ENCODE measurements around the gene GLB1L. TPM values are rescaled to one million over a fixed set of nuclear protein-coding genes. Genes with fewer than 3 reads are reported as not detected.

Gene GLB1L
- total RNA-seq, 1 experiment from 2014 or later: 6.1 TPM

- no peak for TF ChIP-seq ATF6 (CRISPR knock-in tag; IDR thresholded peaks at IDR 0.05)
- no peak for TF ChIP-seq ETV6 (CRISPR knock-in tag; IDR thresholded peaks at IDR 0.05)
- TF ChIP-seq NR1H2 (CRISPR knock-in tag; IDR thresholded peaks at IDR 0.05): no peak
- TF ChIP-seq ZNF263 (CRISPR knock-in tag; IDR thresholded peaks at IDR 0.05; ENCODE audit: low read depth): no peak
- no peak for TF ChIP-seq FOXJ3 (CRISPR knock-in tag; IDR thresholded peaks at IDR 0.05; ENCODE audit: borderline replicate concordance)
These were observed 21.6 kb upstream of the GLB1L start (continued) for GRCh38 chr2:219266886-219267285.

- Mint-ChIP-seq H3K4me3 (no peak overlapping the region), H3K4me1 (no peaks in the 10 kb centered on the region), H3K27me3 (ENCODE audit: low read depth) (peaks cover 48% of the 10 kb centered on the region), H3K27ac (no peak overlapping the region), H3K36me3 (no peaks in the 10 kb centered on the region), H3K9me3 (no peaks in the 10 kb centered on the region)
- ChIA-PET POLR2A (no interaction called here), CTCF (interaction anchor here (0.8 to 2.5 kb wide), 4 partner anchors 8 to 33 kb away, joined by 3 to 13 read pairs (median 4); no protein-coding TSS in a partner anchor)
- DNase-seq (ENCODE audit: low spot score): no peak
- TF ChIP-seq, protein P1, sequence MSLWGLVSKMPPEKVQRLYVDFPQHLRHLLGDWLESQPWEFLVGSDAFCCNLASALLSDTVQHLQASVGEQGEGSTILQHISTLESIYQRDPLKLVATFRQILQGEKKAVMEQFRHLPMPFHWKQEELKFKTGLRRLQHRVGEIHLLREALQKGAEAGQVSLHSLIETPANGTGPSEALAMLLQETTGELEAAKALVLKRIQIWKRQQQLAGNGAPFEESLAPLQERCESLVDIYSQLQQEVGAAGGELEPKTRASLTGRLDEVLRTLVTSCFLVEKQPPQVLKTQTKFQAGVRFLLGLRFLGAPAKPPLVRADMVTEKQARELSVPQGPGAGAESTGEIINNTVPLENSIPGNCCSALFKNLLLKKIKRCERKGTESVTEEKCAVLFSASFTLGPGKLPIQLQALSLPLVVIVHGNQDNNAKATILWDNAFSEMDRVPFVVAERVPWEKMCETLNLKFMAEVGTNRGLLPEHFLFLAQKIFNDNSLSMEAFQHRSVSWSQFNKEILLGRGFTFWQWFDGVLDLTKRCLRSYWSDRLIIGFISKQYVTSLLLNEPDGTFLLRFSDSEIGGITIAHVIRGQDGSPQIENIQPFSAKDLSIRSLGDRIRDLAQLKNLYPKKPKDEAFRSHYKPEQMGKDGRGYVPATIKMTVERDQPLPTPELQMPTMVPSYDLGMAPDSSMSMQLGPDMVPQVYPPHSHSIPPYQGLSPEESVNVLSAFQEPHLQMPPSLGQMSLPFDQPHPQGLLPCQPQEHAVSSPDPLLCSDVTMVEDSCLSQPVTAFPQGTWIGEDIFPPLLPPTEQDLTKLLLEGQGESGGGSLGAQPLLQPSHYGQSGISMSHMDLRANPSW (CRISPR knock-in tag; conservative IDR thresholded peaks at IDR 0.05; ENCODE audit: low read depth): no peak
- no peak for ATAC-seq
These were observed 21.0 kb upstream of the GLB1L start for GRCh38 chr2:219266232-219266631.

DNA sequence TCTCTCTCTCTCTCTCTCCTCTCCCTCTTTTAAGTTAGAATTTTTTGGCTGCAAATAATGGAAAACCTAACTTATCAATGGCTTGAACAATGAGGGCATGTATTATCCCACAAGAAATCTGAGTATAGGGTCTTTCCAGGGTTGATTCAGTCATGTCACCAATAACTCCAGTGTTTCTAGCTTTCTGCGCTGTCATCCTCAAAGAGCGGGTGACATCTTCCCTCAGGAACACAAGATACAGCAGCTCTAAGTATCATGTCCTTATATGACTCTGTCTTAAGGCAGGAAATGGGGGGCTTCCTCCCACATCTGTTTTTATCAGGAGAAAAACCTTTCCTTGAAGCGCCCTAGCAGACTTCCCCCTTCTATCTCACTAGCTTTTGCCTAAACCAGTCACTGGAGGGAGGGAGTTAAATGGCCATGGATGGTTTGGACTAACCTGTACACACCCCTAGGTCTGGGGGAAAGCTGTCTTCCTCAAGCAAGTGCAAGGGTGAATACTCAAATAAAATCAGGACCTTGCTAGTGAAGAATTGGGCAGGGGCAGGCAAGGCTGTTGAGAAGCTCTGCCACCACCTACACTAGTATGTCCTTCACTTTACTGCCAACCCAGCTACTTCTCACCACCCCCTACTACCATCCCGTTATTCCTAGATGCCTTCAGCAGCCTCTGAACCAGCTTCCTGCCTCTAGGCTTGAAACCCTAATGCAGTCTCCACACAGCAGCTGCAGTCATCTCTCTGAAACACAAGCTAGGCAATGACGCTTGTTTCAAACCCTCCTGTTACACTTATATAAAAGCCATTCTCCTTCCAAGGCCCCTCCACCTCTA, 16.0 kb upstream of the GLB1L start:
- ATAC-seq (no peak), DNase-seq (ENCODE audit: low spot score) (no peak)
- Mint-ChIP-seq H3K4me1 (no peaks in the 10 kb centered on the region), H3K36me3 (no peaks in the 10 kb centered on the region), H3K9me3 (no peaks in the 10 kb centered on the region), H3K27me3 (ENCODE audit: low read depth) (peaks cover 56% of the 10 kb centered on the region), H3K4me3 (no peak overlapping the region), H3K27ac (no peak overlapping the region)
- CTCF ChIA-PET: interaction anchor here (0.9 to 1.9 kb wide), 6 partner anchors 12 to 231 kb away, joined by 3 to 12 read pairs (median 4); partner anchors contain the start of genes CNPPD1 and DNAJB2
- POLR2A ChIA-PET: interaction anchor here (0.5 kb wide), 1 partner anchor 31 kb away, joined by 3 read pairs; no protein-coding TSS in a partner anchor
- TF ChIP-seq CREM (CRISPR knock-in tag; IDR thresholded peaks at IDR 0.05): no peak
- no peak for TF ChIP-seq TP53 (CRISPR knock-in tag; IDR thresholded peaks at IDR 0.05)
- no peak for TF ChIP-seq MYBL2 (CRISPR knock-in tag; IDR thresholded peaks at IDR 0.05)
- TF ChIP-seq IRF2 (CRISPR knock-in tag; IDR thresholded peaks at IDR 0.05; ENCODE audit: borderline replicate concordance, low read depth): no peak
- TF ChIP-seq, protein P2, sequence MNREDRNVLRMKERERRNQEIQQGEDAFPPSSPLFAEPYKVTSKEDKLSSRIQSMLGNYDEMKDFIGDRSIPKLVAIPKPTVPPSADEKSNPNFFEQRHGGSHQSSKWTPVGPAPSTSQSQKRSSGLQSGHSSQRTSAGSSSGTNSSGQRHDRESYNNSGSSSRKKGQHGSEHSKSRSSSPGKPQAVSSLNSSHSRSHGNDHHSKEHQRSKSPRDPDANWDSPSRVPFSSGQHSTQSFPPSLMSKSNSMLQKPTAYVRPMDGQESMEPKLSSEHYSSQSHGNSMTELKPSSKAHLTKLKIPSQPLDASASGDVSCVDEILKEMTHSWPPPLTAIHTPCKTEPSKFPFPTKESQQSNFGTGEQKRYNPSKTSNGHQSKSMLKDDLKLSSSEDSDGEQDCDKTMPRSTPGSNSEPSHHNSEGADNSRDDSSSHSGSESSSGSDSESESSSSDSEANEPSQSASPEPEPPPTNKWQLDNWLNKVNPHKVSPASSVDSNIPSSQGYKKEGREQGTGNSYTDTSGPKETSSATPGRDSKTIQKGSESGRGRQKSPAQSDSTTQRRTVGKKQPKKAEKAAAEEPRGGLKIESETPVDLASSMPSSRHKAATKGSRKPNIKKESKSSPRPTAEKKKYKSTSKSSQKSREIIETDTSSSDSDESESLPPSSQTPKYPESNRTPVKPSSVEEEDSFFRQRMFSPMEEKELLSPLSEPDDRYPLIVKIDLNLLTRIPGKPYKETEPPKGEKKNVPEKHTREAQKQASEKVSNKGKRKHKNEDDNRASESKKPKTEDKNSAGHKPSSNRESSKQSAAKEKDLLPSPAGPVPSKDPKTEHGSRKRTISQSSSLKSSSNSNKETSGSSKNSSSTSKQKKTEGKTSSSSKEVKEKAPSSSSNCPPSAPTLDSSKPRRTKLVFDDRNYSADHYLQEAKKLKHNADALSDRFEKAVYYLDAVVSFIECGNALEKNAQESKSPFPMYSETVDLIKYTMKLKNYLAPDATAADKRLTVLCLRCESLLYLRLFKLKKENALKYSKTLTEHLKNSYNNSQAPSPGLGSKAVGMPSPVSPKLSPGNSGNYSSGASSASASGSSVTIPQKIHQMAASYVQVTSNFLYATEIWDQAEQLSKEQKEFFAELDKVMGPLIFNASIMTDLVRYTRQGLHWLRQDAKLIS (CRISPR knock-in tag; IDR thresholded peaks at IDR 0.05; ENCODE audit: borderline replicate concordance): no peak
- TF ChIP-seq, protein P3, sequence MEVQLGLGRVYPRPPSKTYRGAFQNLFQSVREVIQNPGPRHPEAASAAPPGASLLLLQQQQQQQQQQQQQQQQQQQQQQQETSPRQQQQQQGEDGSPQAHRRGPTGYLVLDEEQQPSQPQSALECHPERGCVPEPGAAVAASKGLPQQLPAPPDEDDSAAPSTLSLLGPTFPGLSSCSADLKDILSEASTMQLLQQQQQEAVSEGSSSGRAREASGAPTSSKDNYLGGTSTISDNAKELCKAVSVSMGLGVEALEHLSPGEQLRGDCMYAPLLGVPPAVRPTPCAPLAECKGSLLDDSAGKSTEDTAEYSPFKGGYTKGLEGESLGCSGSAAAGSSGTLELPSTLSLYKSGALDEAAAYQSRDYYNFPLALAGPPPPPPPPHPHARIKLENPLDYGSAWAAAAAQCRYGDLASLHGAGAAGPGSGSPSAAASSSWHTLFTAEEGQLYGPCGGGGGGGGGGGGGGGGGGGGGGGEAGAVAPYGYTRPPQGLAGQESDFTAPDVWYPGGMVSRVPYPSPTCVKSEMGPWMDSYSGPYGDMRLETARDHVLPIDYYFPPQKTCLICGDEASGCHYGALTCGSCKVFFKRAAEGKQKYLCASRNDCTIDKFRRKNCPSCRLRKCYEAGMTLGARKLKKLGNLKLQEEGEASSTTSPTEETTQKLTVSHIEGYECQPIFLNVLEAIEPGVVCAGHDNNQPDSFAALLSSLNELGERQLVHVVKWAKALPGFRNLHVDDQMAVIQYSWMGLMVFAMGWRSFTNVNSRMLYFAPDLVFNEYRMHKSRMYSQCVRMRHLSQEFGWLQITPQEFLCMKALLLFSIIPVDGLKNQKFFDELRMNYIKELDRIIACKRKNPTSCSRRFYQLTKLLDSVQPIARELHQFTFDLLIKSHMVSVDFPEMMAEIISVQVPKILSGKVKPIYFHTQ (CRISPR knock-in tag; IDR thresholded peaks at IDR 0.05): no peak
- TF ChIP-seq, protein P4, sequence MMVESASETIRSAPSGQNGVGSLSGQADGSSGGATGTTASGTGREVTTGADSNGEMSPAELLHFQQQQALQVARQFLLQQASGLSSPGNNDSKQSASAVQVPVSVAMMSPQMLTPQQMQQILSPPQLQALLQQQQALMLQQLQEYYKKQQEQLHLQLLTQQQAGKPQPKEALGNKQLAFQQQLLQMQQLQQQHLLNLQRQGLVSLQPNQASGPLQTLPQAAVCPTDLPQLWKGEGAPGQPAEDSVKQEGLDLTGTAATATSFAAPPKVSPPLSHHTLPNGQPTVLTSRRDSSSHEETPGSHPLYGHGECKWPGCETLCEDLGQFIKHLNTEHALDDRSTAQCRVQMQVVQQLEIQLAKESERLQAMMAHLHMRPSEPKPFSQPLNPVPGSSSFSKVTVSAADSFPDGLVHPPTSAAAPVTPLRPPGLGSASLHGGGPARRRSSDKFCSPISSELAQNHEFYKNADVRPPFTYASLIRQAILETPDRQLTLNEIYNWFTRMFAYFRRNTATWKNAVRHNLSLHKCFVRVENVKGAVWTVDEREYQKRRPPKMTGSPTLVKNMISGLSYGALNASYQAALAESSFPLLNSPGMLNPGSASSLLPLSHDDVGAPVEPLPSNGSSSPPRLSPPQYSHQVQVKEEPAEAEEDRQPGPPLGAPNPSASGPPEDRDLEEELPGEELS (CRISPR knock-in tag; IDR thresholded peaks at IDR 0.05): no peak
- TF ChIP-seq, protein P5, sequence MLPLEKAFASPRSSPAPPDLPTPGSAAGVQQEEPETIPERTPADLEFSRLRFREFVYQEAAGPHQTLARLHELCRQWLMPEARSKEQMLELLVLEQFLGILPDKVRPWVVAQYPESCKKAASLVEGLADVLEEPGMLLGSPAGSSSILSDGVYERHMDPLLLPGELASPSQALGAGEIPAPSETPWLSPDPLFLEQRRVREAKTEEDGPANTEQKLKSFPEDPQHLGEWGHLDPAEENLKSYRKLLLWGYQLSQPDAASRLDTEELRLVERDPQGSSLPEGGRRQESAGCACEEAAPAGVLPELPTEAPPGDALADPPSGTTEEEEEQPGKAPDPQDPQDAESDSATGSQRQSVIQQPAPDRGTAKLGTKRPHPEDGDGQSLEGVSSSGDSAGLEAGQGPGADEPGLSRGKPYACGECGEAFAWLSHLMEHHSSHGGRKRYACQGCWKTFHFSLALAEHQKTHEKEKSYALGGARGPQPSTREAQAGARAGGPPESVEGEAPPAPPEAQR (CRISPR knock-in tag; IDR thresholded peaks at IDR 0.05): no peak
- TF ChIP-seq TEAD1 (CRISPR knock-in tag; IDR thresholded peaks at IDR 0.05): no peak
- TF ChIP-seq HMGA2 (CRISPR knock-in tag; IDR thresholded peaks at IDR 0.05): no peak
- no peak for TF ChIP-seq NFE2L1 (CRISPR knock-in tag; IDR thresholded peaks at IDR 0.05)

Measured in WTC11 (cell line).